Sigmoid colon (tissue), 7 donors: ENCODE data around the gene PDGFRA. TPM values are rescaled to one million over a fixed set of nuclear protein-coding genes. Genes with fewer than 3 reads are reported as not detected.

Experiments
- DNase-seq: peaks from one replicate; pipeline ENCODE4 v3.0.0-alpha.2; 2019
- H3K27ac ChIP-seq, 4 donors: fragments of 200-600 bp; sonication (generic); one replicate each; pipeline ENCODE4 v1.5.1; 2016 to 2019; ENCODE audit warnings: mild to moderate bottlenecking in 1 of 4
- H3K27me3 ChIP-seq, 3 donors: fragments of 200-600 bp; sonication (generic); one replicate each; pipeline ENCODE4 v1.5.1; 2019; ENCODE audit warnings: mild to moderate bottlenecking in 1 of 3
- H3K36me3 ChIP-seq, 4 donors: fragments of 200-600 bp; sonication (generic); one replicate each; pipeline ENCODE4 v1.5.1; 2016 to 2019
- H3K4me1 ChIP-seq, 4 donors: fragments of 200-600 bp; sonication (generic); one replicate each; pipeline ENCODE4 v1.5.1; 2017 to 2019
- H3K4me3 ChIP-seq, 4 donors: fragments of 200-600 bp; sonication (generic); one replicate each; pipeline ENCODE4 v1.5.1; 2017 to 2019; ENCODE audit warnings: mild to moderate bottlenecking in 2 of 4, moderate library complexity in 1 of 4
- H3K9me3 ChIP-seq, 4 donors: fragments of 200-600 bp in 3 of 4; sonication (generic) in 3 of 4; one replicate each; pipeline versions ENCODE4 v1.5.1 to v1.6.1; 2013 to 2019
- EP300 ChIP-seq, 4 donors: sonication (generic); formaldehyde crosslinking; IDR thresholded peaks; one replicate each; pipeline ENCODE4 v1.6.1; 2017; ENCODE audit warnings: antibody characterized with exemption in 4 of 4
- POLR2A ChIP-seq, 2 donors: fragments of 450-650 bp; IDR thresholded peaks; one replicate each; pipeline ENCODE4 v1.6.1; 2016; ENCODE audit warnings: antibody characterized with exemption in 2 of 2, mild to moderate bottlenecking in 2 of 2, moderate library complexity in 2 of 2
- POLR2AphosphoS5 ChIP-seq, 4 donors: sonication (generic); formaldehyde crosslinking; IDR thresholded peaks; one replicate each; pipeline ENCODE4 v1.6.1; 2017; ENCODE audit warnings: antibody characterized with exemption in 4 of 4
- WGBS, 2 donors: extraction: QIAGEN DNeasy Blood & Tissue Kit; methylation state at CpG; one replicate each; pipeline ENCODE4 v1.1.7; 2013; 5-methylcytosine and 5-hydroxymethylcytosine counted together
- intact Hi-C: fragments of 100-400 bp; cut with DNase I; formaldehyde crosslinking; loops from one replicate; pipeline ENCODE4 v1.15.1; 2023
- polyA plus RNA-seq, 3 donors: library from polyadenylated mRNA; stranded (reverse); fragments of 200-250 nt; gene quantifications; one replicate each; pipeline ENCODE4 v1.2.3, GENCODE V29; 2013
- total RNA-seq, 4 donors: library from RNA; depleted of rRNA; stranded (reverse); fragments of >200 nt; gene quantifications; one replicate each; pipeline ENCODE4 v1.1.0, GENCODE V29; 2016
- TF ChIP-seq, protein P1 (sequence below), 4 experiments: fragments of 450-650 bp in 3 of 4; fragments of 200-600 bp in 1 of 4; IDR thresholded peaks; one replicate each; pipeline ENCODE4 v1.5.1; 2016 to 2019; ENCODE audit warnings: antibody characterized with exemption in 4 of 4, mild to moderate bottlenecking in 3 of 4, moderate library complexity in 2 of 4
- donor health status: healthy with polysubstance abuse.
- donor health status: Bipolar disorder and iron deficiency.
- donor health status: healthy.

Gene PDGFRA
- total and polyA plus RNA-seq, 7 donors, result 3.2 to 222 (median 170) TPM

DNA sequence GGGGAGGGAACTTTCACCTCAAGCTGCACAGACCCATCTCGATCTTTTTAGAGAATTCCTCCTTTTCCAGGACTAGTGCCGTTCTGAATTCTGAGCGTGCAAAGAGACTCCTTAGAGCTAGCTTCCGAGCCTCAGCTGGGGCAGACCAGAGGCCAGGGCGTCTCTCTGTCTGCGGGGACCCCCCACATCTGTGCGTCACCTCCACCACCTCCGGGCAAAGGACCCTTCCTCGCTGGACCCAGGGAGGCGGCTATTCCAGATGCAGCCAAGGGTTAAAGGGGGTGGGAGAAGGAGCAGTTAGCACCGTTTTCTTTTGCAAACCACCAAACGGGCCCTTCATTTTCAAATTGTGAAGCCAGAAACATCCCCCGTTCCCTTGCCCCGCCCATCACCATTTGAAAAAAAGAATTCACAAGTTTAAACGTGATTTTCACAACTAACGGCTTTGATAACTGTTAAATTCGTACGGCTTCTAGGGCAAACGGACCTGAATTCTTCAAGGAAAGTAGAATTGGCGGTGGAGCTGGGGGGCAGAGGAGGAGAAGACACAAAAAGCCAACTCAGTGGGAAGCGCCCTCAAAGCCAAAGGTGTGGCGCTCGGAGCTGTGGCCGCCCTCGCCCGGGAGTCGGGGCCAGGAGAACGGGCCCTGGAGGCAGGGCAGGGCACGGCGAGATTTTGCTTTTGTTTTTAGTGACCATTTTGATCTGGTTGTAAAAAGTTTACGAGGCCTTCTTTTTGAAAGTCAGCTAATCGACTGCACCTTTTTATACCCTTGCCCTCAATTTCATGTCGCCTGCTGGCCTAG is 3.3 kb upstream of the PDGFRA start:
- DNase-seq, result no peak
- intact Hi-C loops, result loop anchor here (5.0 kb wide), 1 partner anchor 1208 kb away; no protein-coding TSS in a partner anchor
- WGBS, 2 donors, result 6 to 11% methylated on average over 33 of the region's 33 CpGs
- TF ChIP-seq POLR2AphosphoS5 (IDR thresholded peaks at IDR 0.05), result peak in 1 of 4 donors; percentile 5
- TF ChIP-seq, protein P1, sequence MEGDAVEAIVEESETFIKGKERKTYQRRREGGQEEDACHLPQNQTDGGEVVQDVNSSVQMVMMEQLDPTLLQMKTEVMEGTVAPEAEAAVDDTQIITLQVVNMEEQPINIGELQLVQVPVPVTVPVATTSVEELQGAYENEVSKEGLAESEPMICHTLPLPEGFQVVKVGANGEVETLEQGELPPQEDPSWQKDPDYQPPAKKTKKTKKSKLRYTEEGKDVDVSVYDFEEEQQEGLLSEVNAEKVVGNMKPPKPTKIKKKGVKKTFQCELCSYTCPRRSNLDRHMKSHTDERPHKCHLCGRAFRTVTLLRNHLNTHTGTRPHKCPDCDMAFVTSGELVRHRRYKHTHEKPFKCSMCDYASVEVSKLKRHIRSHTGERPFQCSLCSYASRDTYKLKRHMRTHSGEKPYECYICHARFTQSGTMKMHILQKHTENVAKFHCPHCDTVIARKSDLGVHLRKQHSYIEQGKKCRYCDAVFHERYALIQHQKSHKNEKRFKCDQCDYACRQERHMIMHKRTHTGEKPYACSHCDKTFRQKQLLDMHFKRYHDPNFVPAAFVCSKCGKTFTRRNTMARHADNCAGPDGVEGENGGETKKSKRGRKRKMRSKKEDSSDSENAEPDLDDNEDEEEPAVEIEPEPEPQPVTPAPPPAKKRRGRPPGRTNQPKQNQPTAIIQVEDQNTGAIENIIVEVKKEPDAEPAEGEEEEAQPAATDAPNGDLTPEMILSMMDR (IDR thresholded peaks at IDR 0.05), result no peak
- H3K9me3 ChIP-seq, result no peaks in the 10 kb centered on the region
- H3K27me3 ChIP-seq, result peaks cover 34 to 83% (median 71%) of the 10 kb centered on the region in 3 donors
- H3K4me3 ChIP-seq, result peak overlapping the region; percentile 17 to 45 (median 36)
- peak overlapping the region; percentile 64 to 75 (median 66) for H3K27ac ChIP-seq
- H3K36me3 ChIP-seq, result no peaks in the 10 kb centered on the region
- peaks cover 0 to 43% (median 41%) of the 10 kb centered on the region in 4 donors for H3K4me1 ChIP-seq

DNA sequence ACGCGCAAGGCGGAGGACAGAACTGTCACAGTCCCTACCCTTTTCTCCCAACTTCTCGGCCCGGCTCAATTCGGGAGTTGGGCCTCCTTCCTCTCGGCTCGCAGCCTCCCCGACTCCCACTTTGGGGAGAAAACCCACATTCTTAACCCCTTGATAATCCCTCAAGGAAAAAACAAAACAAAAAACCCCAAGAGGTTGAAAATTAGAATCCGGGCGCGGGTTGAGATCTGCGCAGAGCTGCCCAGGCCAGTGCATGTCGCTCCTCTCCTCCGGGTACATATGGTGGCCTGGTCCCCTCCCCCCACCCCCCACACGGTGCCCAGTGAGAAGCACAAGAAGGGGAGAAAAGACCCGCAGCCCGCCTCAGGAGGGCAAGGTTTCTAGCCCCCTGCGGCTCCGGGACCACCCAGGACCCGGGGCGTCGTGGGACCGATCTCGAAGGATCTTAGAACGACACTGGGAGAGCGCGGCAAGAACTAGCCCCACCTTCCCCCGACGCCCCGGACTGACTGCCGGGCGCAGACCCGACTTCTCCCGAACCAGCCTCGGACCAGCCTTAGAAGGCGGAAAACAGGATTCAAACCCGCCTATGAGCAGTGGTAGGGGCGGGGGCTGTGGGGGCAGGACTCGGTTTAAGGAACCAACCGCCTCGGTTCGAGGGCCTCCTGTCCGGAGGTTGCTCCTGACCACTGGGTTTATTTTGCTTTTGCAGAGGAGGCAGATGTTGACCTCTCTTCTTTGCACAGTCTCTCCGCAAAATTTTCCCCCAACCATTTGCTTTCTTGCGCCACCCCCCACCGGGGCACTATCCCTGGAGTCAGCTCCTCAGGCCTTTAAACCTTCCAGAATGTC is 2.5 kb upstream of the PDGFRA start:
- Histone ChIP-seq H3K27me3 (peaks cover 42 to 88% (median 80%) of the 10 kb centered on the region in 3 donors), H3K27ac (peak overlapping the region; percentile 64 to 75 (median 66)), H3K36me3 (no peaks in the 10 kb centered on the region), H3K4me3 (peak overlapping the region; percentile 17 to 45 (median 36)), H3K9me3 (no peaks in the 10 kb centered on the region), H3K4me1 (peaks cover 0 to 51% (median 49%) of the 10 kb centered on the region in 4 donors)
- intact Hi-C loops, result loop anchor here (5.0 kb wide), 1 partner anchor 1209 kb away; no protein-coding TSS in a partner anchor
- peak; percentile 92 for DNase-seq
- TF ChIP-seq, protein P1 (IDR thresholded peaks at IDR 0.05), result no peak
- no peak for TF ChIP-seq EP300 (IDR thresholded peaks at IDR 0.05)
- TF ChIP-seq POLR2A (IDR thresholded peaks at IDR 0.05), result peak; percentile 27 to 48
- TF ChIP-seq POLR2AphosphoS5 (IDR thresholded peaks at IDR 0.05), result peak in 2 of 4 donors; percentile 56 to 77
- 3 to 5% methylated on average over 47 of the region's 47 CpGs for WGBS, 2 donors

DNA sequence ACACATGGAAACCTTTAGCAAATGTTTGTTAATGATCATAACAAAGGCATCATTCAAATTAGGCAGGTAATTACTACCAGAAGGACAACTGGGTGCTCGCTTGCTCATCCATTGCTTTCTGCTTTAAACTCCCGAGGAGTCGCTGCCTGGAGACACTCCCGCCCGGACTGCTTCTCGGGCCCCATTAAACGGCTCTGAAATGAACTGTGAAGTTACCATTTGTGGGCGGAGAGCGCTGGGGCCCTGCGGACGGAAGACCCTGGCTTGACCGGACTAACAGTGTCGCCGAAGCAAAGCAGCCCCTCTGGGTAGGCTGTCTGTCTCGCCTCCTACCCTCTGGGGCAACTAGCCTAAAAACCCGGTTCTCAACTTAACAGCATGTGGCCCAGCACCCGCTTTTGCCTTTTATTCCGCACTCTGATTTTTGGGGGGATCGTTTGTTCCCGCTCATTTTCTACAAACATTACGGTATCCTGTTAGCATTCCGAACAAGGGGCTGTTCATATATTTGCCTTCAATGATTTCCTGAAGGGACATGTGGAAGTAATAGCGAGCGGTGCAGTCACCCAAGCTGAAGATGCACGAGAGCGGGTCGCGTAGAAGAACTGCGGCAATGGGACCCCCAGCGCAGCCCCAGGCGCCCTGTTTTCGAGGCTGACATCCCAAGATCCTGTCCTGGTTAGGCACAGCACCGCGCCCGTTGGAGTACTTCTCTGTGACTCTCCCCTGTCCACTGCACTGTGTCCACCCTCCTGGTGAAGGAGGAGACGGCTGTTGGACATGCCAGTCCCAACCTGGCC is 1.6 kb upstream of the PDGFRA start:
- WGBS, 2 donors, result 3 to 6% methylated on average over 36 of the region's 36 CpGs

More for the DNA sequence above, 1.6 kb upstream of the PDGFRA start:
- Histone ChIP-seq H3K4me1 (peaks cover 0 to 60% (median 57%) of the 10 kb centered on the region in 4 donors), H3K27me3 (peaks cover 50 to 96% (median 88%) of the 10 kb centered on the region in 3 donors), H3K9me3 (no peaks in the 10 kb centered on the region), H3K36me3 (no peaks in the 10 kb centered on the region), H3K27ac (peak overlapping the region; percentile 64 to 75 (median 66)), H3K4me3 (peak overlapping the region; percentile 15 to 45 (median 36))
- intact Hi-C loops, result loop anchor here (5.0 kb wide), 1 partner anchor 1210 kb away; no protein-coding TSS in a partner anchor
- DNase-seq, result peak; percentile 72
- TF ChIP-seq POLR2AphosphoS5 (IDR thresholded peaks at IDR 0.05), result no peak
- no peak for TF ChIP-seq POLR2A (IDR thresholded peaks at IDR 0.05)
- TF ChIP-seq EP300 (IDR thresholded peaks at IDR 0.05), result no peak
- TF ChIP-seq, protein P1 (IDR thresholded peaks at IDR 0.05), result no peak
